DND-41 (cell line): Measurements from ENCODE around the gene BLTP2.

Experiments used
- ATAC-seq: fragments of 200-7000 bp; cut with Tn5 transposase; 3 replicates; pipeline ENCODE4 v1.9.1; 2021; ENCODE audit warnings: low read depth; ENCODE audit not compliant: insufficient read depth
- DNase-seq: peaks from one replicate; pipeline ENCODE4 v3.0.0-alpha.2; 2020
- H2AFZ ChIP-seq: 2 replicates; pipeline ENCODE4 v1.6.0; 2012; ENCODE audit warnings: low read depth, low read length
- H3K27ac ChIP-seq: 2 replicates; pipeline ENCODE4 v1.5.1; 2012; ENCODE audit warnings: low read length, inconsistent platforms
- H3K27me3 ChIP-seq: fragments of 200-600 bp; sonication (generic); 2 replicates; pipeline ENCODE4 v1.6.0; 2012; ENCODE audit warnings: low read length, mild to moderate bottlenecking, inconsistent platforms; ENCODE audit not compliant: insufficient read depth, poor library complexity
- H3K36me3 ChIP-seq: 2 replicates; pipeline ENCODE4 v1.5.1; 2012; ENCODE audit warnings: low read length, inconsistent platforms; ENCODE audit not compliant: insufficient read depth
- H3K4me1 ChIP-seq: 2 replicates; pipeline ENCODE4 v1.5.1; 2012; ENCODE audit warnings: mild to moderate bottlenecking, low read length; ENCODE audit not compliant: insufficient read depth
- H3K4me2 ChIP-seq: 2 replicates; pipeline ENCODE4 v1.6.0; 2012; ENCODE audit warnings: mild to moderate bottlenecking, moderate library complexity, low read length, inconsistent platforms; ENCODE audit not compliant: insufficient read depth
- H3K4me3 ChIP-seq, 2 experiments: fragments of 200-600 bp in 1 of 2; shearing (Covaris generic) in 1 of 2; 2 replicates each; pipeline ENCODE4 v1.5.1; 2012 to 2016; ENCODE audit warnings: inconsistent platforms in 2 of 2, low read length in 2 of 2, mild to moderate bottlenecking in 2 of 2, low read depth in 1 of 2, moderate library complexity in 1 of 2
- H3K79me2 ChIP-seq: 2 replicates; pipeline ENCODE4 v1.6.0; 2012; ENCODE audit warnings: low read length, inconsistent platforms; ENCODE audit not compliant: insufficient read depth
- H3K9ac ChIP-seq: 2 replicates; pipeline ENCODE4 v1.6.0; 2012; ENCODE audit warnings: low read depth, mild to moderate bottlenecking, inconsistent platforms, low read length, moderate library complexity
- H3K9me3 ChIP-seq: 2 replicates; pipeline ENCODE4 v1.5.1; 2012; ENCODE audit warnings: low read length, moderate library complexity, mild to moderate bottlenecking, inconsistent platforms; ENCODE audit not compliant: insufficient read depth, severe bottlenecking
- H4K20me1 ChIP-seq: 2 replicates; pipeline ENCODE4 v1.6.0; 2012; ENCODE audit warnings: low read length; ENCODE audit not compliant: insufficient read depth
- CTCF ChIP-seq: IDR thresholded peaks from 2 replicates; pipeline ENCODE4 v1.5.1; 2012; ENCODE audit warnings: borderline replicate concordance, low read length, moderate library complexity, mild to moderate bottlenecking; ENCODE audit not compliant: poor library complexity, severe bottlenecking; ENCODE audit errors: extremely low read depth
- EZH2 ChIP-seq: IDR thresholded peaks from 3 replicates; pipeline ENCODE4 v1.6.1; 2012; ENCODE audit warnings: borderline replicate concordance, low read depth, mild to moderate bottlenecking, moderate library complexity, low read length, inconsistent platforms; ENCODE audit not compliant: severe bottlenecking

BLTP2 gene

GRCh38 chr17:28644787-28645575 is at the start of gene BLTP2:
Gene BLTP2 (minus strand): TSS chr17:28645158. CDS start chr17:28645056, 102 bp downstream.
- Histone ChIP-seq H3K9me3 (no peaks in the 10 kb centered on the region), H3K4me3 (peak within 1 kb of the TSS; percentile 60 to 86), H3K79me2 (peaks cover 48% of the 10 kb centered on the region), H4K20me1 (peaks cover 21% of the 10 kb centered on the region; the same call in 1 of the 2 replicates), H3K36me3 (peaks cover 42% of the 10 kb centered on the region), H3K4me1 (peaks cover 47% of the 10 kb centered on the region), H3K9ac (peak within 1 kb of the TSS; percentile 77), H3K4me2 (peak within 1 kb of the TSS; percentile 78), H3K27ac (peak within 1 kb of the TSS; percentile 87), H2AFZ (peak within 1 kb of the TSS; percentile 83), H3K27me3 (no peaks in the 10 kb centered on the region)
- peak; percentile 97 for DNase-seq
- peak; percentile 97 for ATAC-seq
- no peak for TF ChIP-seq EZH2
- no peak for TF ChIP-seq CTCF

- Histone ChIP-seq H3K79me2 (no peaks in the 10 kb centered on the region), H3K4me1 (no peaks in the 10 kb centered on the region), H3K9me3 (no peaks in the 10 kb centered on the region), H3K4me3 (no peak overlapping the region), H3K9ac (no peak overlapping the region), H3K27me3 (no peaks in the 10 kb centered on the region), H3K4me2 (no peak overlapping the region), H3K27ac (no peak overlapping the region), H4K20me1 (0 out of 2 replicates have a peak, but pooled peaks cover 4% of the 10 kb centered on the region), H2AFZ (no peak overlapping the region), H3K36me3 (peaks cover 93% of the 10 kb centered on the region)
- TF ChIP-seq CTCF, result no peak
- no peak for TF ChIP-seq EZH2
- DNase-seq, result no peak
- ATAC-seq, result no peak
Measured at GRCh38 chr17:28693869-28694268, 48.9 kb upstream of the BLTP2 start.

- H3K4me3 ChIP-seq, result no peak overlapping the region
- no peaks in the 10 kb centered on the region for H3K27me3 ChIP-seq
- H3K4me1 ChIP-seq, result no peaks in the 10 kb centered on the region
- no peaks in the 10 kb centered on the region for H3K9me3 ChIP-seq
- DNase-seq (no peak), ATAC-seq (no peak)
- no peak overlapping the region for H3K9ac ChIP-seq
- no peak overlapping the region for H3K27ac ChIP-seq
- H3K79me2 ChIP-seq, result no peaks in the 10 kb centered on the region
- TF ChIP-seq CTCF (no peak), EZH2 (no peak)
- no peak overlapping the region for H3K4me2 ChIP-seq
- H2AFZ ChIP-seq, result no peak overlapping the region
- H4K20me1 ChIP-seq, result 0 out of 2 replicates have a peak, but pooled peaks cover 4% of the 10 kb centered on the region
- H3K36me3 ChIP-seq, result peaks cover 92% of the 10 kb centered on the region
Measured at GRCh38 chr17:28689011-28689410, 44.1 kb upstream of the BLTP2 start.
